Measurements from ENCODE around the gene RNLS.

Gene RNLS

DNA sequence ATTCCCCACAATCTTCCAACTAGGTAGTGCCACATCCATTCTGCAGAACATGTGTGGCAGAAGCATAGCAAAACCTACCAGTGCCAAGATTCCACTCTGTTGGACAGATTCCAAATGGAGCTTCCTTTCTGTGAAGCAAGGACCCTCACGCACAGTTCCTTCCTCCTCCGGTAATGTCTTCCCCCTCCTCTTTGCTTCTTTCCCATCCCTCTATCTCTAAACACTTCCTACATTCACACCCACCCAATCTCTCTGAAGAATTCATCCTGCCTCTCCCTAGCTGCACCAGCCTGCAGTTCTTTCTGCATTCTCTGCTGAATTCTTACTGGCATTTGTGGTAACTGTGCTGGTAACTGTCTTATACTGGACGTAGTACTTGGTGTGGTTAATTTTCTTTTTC, 124.9 kb downstream of the RNLS start:
- H3K4me3 ChIP-seq (ENCODE audit: control insufficient read depth, low read depth, low read length) = no peak overlapping the region
- TF ChIP-seq, protein P1, sequence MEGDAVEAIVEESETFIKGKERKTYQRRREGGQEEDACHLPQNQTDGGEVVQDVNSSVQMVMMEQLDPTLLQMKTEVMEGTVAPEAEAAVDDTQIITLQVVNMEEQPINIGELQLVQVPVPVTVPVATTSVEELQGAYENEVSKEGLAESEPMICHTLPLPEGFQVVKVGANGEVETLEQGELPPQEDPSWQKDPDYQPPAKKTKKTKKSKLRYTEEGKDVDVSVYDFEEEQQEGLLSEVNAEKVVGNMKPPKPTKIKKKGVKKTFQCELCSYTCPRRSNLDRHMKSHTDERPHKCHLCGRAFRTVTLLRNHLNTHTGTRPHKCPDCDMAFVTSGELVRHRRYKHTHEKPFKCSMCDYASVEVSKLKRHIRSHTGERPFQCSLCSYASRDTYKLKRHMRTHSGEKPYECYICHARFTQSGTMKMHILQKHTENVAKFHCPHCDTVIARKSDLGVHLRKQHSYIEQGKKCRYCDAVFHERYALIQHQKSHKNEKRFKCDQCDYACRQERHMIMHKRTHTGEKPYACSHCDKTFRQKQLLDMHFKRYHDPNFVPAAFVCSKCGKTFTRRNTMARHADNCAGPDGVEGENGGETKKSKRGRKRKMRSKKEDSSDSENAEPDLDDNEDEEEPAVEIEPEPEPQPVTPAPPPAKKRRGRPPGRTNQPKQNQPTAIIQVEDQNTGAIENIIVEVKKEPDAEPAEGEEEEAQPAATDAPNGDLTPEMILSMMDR (IDR thresholded peaks at IDR 0.05; ENCODE audit: control insufficient read depth, insufficient read depth, low read depth, low read length, missing control alignments) = no peak
- no peak for DNase-seq (ENCODE audit: low read depth)

DNA sequence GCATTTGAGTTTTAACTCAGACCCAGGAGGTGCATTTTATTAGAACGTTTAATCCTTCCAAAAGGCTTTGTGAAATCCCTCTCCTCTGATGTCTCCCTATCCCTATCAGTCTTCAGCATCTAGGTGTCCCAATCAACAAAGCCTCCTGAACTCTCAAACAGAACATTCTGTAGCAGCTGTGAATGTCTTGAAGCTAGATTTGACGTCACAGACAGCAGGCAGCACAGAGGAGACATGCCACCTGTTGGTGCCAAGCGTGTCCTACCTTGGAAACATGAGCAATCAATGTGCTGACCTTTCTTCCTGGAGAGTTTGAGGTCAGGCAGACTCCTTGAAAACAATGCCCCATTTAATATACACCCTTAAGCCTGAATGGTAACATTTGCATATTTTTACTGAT, 125.5 kb downstream of the RNLS start:
- H3K4me3 ChIP-seq (ENCODE audit: control insufficient read depth, low read depth, low read length) = no peak overlapping the region
- TF ChIP-seq, protein P1 (IDR thresholded peaks at IDR 0.05; ENCODE audit: control insufficient read depth, insufficient read depth, low read depth, low read length, missing control alignments) = no peak
- no peak for DNase-seq (ENCODE audit: low read depth)

DNA sequence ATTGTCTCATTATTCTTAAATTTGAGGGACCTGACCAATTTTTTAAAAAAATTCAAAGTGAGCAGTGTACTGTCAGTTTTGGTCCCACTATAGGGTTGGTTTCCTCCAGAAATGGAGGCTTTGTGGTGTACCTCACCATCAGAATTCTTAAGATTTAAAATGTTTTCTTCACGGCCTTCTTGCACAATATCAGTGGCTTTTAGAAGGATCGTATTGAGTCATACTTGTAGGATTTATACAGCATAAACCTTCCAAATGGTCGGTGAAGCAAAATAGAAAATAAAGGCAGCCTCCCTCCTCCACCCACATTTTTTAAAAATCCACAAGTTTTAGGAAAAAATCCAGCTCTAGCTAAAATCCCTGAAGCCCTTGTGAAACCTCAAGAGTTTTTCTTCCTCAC, 126.4 kb downstream of the RNLS start:
- TF ChIP-seq, protein P1 (IDR thresholded peaks at IDR 0.05; ENCODE audit: control insufficient read depth, insufficient read depth, low read depth, low read length, missing control alignments) = no peak
- no peak overlapping the region for H3K4me3 ChIP-seq (ENCODE audit: control insufficient read depth, low read depth, low read length)
- peak; percentile 82 for DNase-seq (ENCODE audit: low read depth)

DNA sequence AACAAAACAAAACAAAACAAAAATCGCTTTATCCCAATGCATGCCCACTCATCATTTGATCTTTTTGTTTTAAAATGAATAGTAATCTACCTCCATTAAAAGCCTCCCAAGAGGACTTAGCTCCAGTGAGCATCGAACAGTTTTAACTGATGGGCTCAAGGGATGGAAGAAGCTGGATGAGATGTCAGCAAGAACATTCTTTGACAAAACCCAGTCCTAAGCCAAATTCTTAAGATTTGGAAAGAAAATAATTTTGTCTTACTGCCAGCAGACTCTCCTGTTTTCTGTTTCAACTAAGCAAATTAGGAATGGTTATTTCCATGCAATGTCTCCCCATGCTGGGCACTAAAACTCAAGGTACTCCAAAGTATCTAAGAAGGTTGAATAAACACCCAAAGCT, 127.3 kb downstream of the RNLS start:
- no peak for DNase-seq (ENCODE audit: low read depth)
- no peak overlapping the region for H3K4me3 ChIP-seq (ENCODE audit: control insufficient read depth, low read depth, low read length)
- TF ChIP-seq, protein P1 (IDR thresholded peaks at IDR 0.05; ENCODE audit: control insufficient read depth, insufficient read depth, low read depth, low read length, missing control alignments) = no peak

DNA sequence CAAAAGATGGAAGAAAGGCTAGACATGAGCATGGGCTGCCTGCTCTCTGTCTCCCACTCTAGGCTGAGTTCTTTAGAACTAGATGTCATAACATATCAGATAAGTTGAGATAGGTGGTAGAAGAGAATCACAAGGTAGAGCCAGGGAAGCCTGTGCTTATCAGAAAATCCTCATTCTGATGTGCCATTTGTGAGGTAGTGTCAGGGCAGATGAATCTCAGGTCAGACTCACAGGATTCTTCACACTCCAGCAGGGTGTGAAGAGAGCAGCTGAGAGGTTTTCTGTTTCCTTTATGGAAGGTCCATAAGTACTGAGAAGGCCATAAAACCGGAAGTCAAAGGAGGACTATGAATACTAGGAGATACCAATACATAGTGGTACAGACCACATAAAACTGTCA, 132.9 kb downstream of the RNLS start:
- TF ChIP-seq, protein P1 (IDR thresholded peaks at IDR 0.05; ENCODE audit: control insufficient read depth, insufficient read depth, low read depth, low read length, missing control alignments) = no peak
- H3K4me3 ChIP-seq (ENCODE audit: control insufficient read depth, low read depth, low read length) = no peak overlapping the region
- DNase-seq (ENCODE audit: low read depth) = no peak

DNA sequence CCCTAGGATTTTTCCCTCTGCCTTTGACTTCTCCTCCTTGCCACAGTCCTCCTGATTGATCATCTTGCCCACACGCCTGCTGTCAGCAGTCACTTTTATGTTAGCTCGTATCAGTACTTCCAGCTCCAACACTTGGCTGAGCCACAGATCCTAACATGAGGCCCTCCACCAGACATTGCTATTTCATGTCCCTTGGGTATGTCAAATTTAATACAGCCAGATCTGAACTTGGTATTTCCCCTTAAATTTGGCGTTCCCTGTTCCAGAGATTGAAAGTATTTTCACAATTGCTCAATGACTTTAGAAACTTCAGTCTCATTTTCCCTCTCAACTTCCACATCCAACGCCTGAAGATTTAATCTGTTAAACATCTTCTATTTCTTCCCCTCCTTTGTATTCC, 140.4 kb downstream of the RNLS start:
- TF ChIP-seq, protein P1 (IDR thresholded peaks at IDR 0.05; ENCODE audit: control insufficient read depth, insufficient read depth, low read depth, low read length, missing control alignments) = no peak
- DNase-seq (ENCODE audit: low read depth) = no peak
- no peak overlapping the region for H3K4me3 ChIP-seq (ENCODE audit: control insufficient read depth, low read depth, low read length)

DNA sequence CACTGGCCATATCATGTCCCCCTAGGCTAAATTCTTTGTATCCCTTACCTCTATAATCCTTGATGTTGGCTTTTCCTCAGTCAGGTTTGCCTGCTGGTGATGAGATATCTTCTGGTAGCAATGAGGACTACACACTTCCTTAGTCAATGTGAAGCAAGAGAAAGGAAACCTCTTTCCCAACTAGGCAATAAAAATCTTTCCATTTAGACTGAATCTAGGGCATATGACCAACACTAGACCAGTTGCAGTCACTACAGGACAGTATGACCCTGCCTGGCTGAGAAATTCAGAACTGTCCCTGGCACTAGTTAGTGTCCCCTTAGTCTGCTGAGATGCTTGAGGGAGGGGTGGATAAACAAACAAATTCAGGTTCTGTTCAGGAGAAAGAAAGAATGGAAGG, 142.6 kb downstream of the RNLS start:
- TF ChIP-seq, protein P1 (IDR thresholded peaks at IDR 0.05; ENCODE audit: control insufficient read depth, insufficient read depth, low read depth, low read length, missing control alignments) = no peak
- no peak for DNase-seq (ENCODE audit: low read depth)

More for the DNA sequence above, 142.6 kb downstream of the RNLS start:
- H3K4me3 ChIP-seq (ENCODE audit: control insufficient read depth, low read depth, low read length) = no peak overlapping the region

Measured in AG09309 (cell line).